GM21723 (cell line): Measurements from ENCODE around the gene FOXK2.

Experiments
- ATAC-seq: cut with Tn5 transposase; IDR thresholded peaks from one replicate; pipeline ENCODE4 v1.9.1; 2021; ENCODE audit warnings: mild to moderate bottlenecking, moderate library complexity; ENCODE audit not compliant: unreplicated experiment

FOXK2 gene

DNA sequence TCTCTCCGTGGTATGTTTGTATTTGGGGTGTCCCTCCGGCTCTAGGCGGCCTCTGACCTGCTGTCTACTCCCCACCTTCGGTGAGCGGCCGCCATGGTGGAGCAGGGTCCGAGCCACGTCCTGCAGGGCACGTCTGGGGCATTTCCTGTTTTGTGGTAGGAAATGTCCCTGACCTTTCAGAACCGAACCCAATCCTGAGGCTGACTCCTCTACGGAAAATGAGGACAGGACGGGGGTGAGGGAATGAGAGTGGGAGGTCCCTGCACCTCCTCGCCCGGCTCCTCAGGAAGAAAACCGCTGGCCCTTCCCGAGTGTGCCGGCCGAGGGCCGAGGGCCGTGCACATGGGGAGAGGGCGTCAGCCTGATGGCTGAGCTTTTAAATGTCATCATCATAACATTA, 83.0 kb downstream of the FOXK2 start:
- ATAC-seq = no peak

- ATAC-seq = no peak
Observed at GRCh38 chr17:82602986-82603710, 83.6 kb downstream of the FOXK2 start.

DNA sequence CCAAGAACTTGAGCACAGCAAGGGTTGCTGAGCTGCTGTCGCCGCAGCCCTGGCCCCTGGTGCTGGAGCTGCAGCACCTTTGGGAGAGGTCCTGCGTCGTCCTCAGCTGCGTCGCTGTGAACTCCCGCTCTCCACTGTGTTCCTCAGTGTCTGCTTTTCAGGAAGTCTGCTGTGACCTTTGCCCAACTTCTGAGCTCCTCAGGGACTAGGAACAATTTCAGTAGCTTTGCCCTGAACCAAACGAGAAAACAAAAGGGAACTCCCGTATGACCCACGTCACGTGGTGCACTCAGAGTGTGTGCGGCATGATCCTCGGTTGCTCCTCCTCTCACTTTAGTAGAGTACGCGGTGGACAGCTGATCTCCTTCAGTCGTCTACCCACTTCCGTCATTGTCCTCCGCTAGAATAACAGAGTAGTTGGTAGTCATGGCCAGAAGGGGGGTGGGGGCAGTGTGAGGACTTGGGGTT, 84.5 kb downstream of the FOXK2 start:
- ATAC-seq = no peak

- ATAC-seq = no peak
Observed at GRCh38 chr17:82604532-82604931, 85.0 kb downstream of the FOXK2 start.

DNA sequence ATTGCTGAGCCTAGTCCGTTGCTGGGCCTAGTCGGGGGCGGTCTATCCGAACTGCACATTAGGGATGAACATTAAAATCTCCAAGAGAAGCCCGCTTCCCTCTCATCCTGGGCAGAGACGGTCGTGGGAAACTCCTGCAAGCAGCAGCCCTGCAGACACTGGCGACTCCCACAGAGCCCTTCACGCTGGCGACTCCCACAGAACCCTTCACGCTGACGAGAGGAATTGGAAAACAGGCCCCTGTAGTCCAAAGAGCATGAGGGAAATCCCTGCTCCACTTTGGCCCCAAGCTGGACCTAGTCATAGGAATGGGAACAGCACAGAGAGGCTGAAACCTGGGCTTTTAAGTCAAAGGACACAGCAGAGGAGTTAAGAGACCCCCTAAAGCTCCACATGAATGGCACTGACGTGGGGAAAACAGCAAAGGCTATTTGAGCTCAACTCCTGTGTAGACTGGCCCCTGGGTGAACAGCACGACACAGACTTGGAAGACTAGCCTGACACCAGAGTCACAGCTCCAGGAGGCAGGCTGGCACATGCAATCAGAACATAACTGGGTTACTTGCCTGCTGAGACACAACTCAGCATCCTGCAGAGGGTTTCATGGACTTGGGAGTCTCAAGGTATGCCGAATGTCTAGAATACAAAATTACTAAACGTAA, 86.5 kb downstream of the FOXK2 start:
- ATAC-seq = no peak

DNA sequence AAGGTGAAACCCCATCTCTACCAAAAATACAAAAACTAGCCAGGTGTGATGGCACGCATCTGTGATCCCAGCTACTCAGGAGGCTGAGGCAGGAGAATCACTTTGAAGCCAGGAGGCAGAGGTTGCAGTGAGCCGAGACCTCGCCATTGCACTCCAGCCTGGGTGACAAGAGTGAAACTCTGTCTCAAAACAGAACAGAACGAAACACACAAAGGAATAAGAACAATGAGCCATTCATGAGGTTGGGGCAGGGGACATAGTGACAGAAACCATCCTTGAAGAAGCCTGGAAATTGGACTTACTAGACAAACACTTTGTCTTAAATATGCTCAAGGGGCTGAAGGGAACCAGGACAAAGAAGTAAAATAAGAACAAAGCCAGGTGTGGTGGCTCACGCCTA, 89.3 kb downstream of the FOXK2 start:
- no peak for ATAC-seq

DNA sequence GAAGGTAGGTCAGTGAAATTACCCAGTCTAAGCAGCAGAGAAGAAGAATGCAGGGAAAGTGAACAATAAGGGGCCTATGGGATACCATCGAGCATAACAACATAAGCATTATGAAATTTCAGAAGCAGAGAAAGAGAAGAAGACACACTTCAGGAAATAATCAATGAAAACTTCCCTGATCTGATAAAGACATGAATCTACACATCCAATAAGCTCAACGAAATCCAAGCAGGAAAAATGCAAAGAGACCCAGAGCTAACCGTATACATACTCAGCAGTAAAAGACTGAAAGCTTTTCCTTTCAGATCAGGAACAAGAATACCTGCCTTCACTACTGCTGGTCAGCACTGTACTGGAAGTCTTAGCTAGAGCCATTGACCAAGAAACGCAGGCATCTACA, 90.1 kb downstream of the FOXK2 start:
- ATAC-seq = no peak

GRCh38 chr17:82611140-82612058, 91.9 kb downstream of the FOXK2 start:
- ATAC-seq = no peak

DNA sequence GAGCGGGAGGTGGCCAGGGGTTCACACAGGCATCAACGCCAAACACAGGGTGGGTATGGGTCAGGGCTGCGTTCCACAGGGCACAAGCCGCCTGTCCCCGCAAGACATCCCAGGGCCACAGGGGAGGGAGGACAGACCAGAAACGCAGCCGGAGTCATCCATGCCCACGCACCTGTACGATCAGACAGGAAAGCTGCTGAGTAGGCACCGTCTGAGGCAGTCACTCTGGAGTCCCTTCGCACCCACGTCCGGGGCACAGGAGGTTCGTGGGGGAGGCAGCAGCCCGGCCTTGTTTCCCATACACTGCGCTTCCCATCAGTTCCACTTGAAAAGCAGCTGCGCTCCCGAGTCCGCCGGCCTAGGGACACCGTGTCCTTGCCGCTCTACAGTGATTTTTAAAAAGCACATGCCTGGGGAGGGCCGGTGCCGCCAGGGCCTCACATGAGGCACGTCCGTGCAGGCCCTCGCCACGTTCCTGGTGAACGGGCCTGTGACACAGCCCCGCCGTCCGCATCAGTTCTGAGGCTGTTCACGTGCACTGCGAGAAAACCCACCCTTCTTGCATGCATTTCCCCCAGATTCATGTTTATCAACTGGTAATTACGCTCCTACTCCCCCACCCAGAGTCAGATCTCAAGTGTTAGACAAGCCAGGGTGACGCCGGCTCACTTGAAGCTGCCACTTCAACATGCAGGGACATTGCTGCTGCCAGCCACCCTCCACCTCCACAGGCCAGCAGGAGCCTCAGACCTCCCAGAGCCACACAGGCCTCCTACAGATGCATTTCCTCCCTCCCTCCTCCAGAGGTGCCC, 94.0 kb downstream of the FOXK2 start:
- ATAC-seq = no peak

DNA sequence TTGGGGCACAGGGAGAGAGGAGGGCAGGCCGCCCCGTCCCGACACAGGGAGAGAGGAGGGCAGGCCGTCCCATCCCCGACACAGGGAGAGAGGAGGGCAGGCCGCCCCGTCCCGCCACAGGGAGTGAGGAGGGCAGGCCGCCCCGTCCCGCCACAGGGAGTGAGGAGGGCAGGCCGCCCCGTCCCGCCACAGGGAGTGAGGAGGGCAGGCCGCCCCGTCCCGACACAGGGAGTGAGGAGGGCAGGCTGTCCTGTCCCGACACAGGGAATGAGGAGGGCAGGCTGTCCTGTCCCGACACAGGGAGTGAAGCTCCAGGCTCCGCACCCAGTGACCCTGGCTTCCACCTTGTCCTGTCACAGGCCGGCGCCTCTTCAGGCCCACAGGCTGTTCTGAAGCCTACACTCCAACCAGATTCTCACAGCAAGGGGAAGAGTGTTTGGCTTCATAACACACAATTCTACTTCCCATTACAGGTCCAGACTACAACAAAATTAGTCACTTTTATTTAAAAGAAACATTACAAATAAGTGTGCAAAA, 94.6 kb downstream of the FOXK2 start:
- ATAC-seq = no peak

GRCh38 chr17:82615084-82616020, 95.8 kb downstream of the FOXK2 start:
- ATAC-seq = no peak

- ATAC-seq = no peak
Observed at GRCh38 chr17:82616021-82616711, 96.6 kb downstream of the FOXK2 start.

DNA sequence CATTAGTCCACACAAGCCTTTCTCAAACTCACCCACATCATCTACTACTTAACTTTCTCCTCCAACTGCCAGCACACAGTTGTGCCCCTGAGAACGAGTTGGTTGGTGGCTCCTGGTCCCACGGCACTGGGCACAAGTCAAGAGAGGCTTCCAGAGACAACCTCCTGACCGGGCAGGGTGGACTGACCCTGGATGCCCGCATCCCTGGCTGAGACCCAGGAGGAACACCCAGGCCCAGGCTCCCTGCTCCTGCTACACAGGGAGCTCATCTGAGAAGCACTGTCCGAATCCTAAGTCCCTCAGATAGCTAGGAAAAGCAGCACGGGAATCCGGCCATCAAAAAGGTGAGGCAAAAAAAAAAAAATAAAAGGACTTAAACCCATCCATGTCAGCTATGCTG, 99.7 kb downstream of the FOXK2 start:
- no peak for ATAC-seq

DNA sequence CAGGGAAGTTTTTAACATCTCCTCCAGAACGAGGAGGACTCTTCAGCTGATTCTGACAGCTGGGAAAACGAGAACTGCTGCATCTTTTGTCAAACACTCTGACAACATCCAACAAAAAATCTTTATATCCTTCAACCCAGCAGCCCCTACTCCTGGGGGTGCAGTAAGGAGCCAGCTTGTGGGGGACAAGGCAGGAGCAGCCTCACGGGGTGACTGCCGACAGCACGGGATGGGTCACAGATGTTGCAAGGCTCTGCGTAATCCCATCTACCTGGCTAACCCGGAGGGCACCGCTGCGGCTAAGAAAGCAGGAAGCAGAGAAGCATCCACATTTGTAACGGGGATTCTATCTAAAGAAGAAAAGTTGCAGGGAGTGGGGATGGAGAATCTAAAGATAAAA, 100.1 kb downstream of the FOXK2 start:
- ATAC-seq = no peak

DNA sequence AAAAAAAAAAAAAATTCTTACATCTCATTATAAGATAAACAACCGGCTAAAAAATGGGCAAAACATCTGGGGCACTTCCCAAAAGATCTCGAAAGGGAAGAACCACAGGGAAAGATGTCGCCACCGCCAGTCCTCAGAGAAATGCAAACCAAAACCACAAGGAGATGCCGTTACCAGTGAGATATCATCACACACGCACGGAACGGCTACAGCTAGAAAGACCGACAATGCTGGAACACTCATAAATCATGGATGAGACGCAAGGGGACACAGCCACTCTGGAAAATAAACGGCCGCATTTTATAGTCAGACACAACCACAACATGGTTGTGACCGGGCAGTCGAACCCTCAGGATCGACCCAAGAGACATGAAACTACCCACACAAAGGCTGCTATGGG, 104.2 kb downstream of the FOXK2 start:
- no peak for ATAC-seq

- ATAC-seq = no peak
Observed at GRCh38 chr17:82627405-82627804, 107.9 kb downstream of the FOXK2 start.

GRCh38 chr17:82629748-82630147, 110.2 kb downstream of the FOXK2 start:
- ATAC-seq = no peak

DNA sequence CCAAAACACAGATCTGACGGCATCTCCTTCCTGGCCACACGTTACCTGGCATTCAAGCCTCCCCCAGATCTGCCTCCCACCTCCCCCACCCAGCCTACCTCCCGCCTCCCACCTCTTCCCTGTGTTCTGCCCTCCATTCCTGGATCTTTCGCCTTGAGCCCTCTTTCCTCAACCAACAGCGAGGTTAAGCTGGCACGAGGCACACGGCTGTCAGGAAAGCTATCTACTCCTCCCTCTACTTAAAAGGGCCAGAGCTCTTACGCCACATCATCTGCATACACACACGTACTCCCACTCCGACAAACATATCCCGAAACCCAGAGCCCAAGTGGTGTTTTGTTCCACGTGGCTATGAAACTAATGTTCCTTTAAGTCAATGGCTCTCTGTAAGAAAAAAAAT, 110.7 kb downstream of the FOXK2 start:
- no peak for ATAC-seq

GRCh38 chr17:82631544-82631943, 112.0 kb downstream of the FOXK2 start:
- ATAC-seq = no peak
